HEK293T (cell line): ENCODE results near the gene KRT2.

Source experiments
- ARNT ChIP-seq: fragments of 450-650 bp; IDR thresholded peaks from 2 replicates; pipeline ENCODE4 v1.6.1; 2017; ENCODE audit warnings: mild to moderate bottlenecking
- BHLHE40 ChIP-seq: fragments of 450-650 bp; IDR thresholded peaks from 2 replicates; pipeline ENCODE4 v1.6.1; 2016; ENCODE audit warnings: mild to moderate bottlenecking, moderate library complexity, borderline replicate concordance
- ELF4 ChIP-seq: fragments of 450-650 bp; IDR thresholded peaks from 2 replicates; pipeline ENCODE4 v1.6.1; 2017; ENCODE audit warnings: antibody characterized with exemption
- FOXK2 ChIP-seq: fragments of 450-650 bp; IDR thresholded peaks from 2 replicates; pipeline ENCODE4 v1.6.1; 2016; ENCODE audit warnings: mild to moderate bottlenecking
- FOXM1 ChIP-seq: fragments of 450-650 bp; IDR thresholded peaks from 2 replicates; pipeline ENCODE4 v1.6.1; 2017; ENCODE audit warnings: mild to moderate bottlenecking, borderline replicate concordance
- HDGF ChIP-seq: fragments of 450-650 bp; IDR thresholded peaks from 2 replicates; pipeline ENCODE4 v1.6.1; 2017; ENCODE audit warnings: antibody characterized with exemption, borderline replicate concordance
- L3MBTL2 ChIP-seq: fragments of 450-650 bp; conservative IDR thresholded peaks from 2 replicates; pipeline ENCODE4 v1.6.1; 2016; ENCODE audit warnings: mild to moderate bottlenecking
- LEF1 ChIP-seq: fragments of 450-650 bp; IDR thresholded peaks from 2 replicates; pipeline ENCODE4 v1.6.1; 2017; ENCODE audit warnings: mild to moderate bottlenecking, borderline replicate concordance
- PKNOX1 ChIP-seq: fragments of 450-650 bp; IDR thresholded peaks from 2 replicates; pipeline ENCODE4 v1.6.1; 2016
- SP1 ChIP-seq: fragments of 450-650 bp; IDR thresholded peaks from 2 replicates; pipeline ENCODE4 v1.6.1; 2017
- SUZ12 ChIP-seq: fragments of 450-650 bp; IDR thresholded peaks from 2 replicates; pipeline ENCODE4 v1.6.1; 2016; ENCODE audit warnings: mild to moderate bottlenecking
- TARDBP ChIP-seq: fragments of 450-650 bp; IDR thresholded peaks from 2 replicates; pipeline ENCODE4 v1.6.1; 2016
- ZNF384 ChIP-seq: fragments of 450-650 bp; IDR thresholded peaks from 2 replicates; pipeline ENCODE4 v1.6.1; 2016

- TF ChIP-seq ELF4 (no peak), BHLHE40 (no peak), FOXK2 (no peak), SP1 (no peak), PKNOX1 (no peak), FOXM1 (no peak), HDGF (no peak), L3MBTL2 (no peak), LEF1 (no peak), ARNT (no peak), SUZ12 (no peak), ZNF384 (no peak), TARDBP (no peak)
Observed at GRCh38 chr12:52598966-52599365, 53.0 kb downstream of the KRT2 start.
